DND-41 (cell line): ENCODE data around the gene LIMS1.

Experiments
- ATAC-seq: fragments of 200-7000 bp; cut with Tn5 transposase; 3 replicates; pipeline ENCODE4 v1.9.1; 2021; ENCODE audit warnings: low read depth; ENCODE audit not compliant: insufficient read depth
- DNase-seq: peaks from one replicate; pipeline ENCODE4 v3.0.0-alpha.2; 2020
- H2AFZ ChIP-seq: 2 replicates; pipeline ENCODE4 v1.6.0; 2012; ENCODE audit warnings: low read depth, low read length
- H3K27ac ChIP-seq: 2 replicates; pipeline ENCODE4 v1.5.1; 2012; ENCODE audit warnings: low read length, inconsistent platforms
- H3K27me3 ChIP-seq: fragments of 200-600 bp; sonication (generic); 2 replicates; pipeline ENCODE4 v1.6.0; 2012; ENCODE audit warnings: low read length, mild to moderate bottlenecking, inconsistent platforms; ENCODE audit not compliant: insufficient read depth, poor library complexity
- H3K36me3 ChIP-seq: 2 replicates; pipeline ENCODE4 v1.5.1; 2012; ENCODE audit warnings: low read length, inconsistent platforms; ENCODE audit not compliant: insufficient read depth
- H3K4me1 ChIP-seq: 2 replicates; pipeline ENCODE4 v1.5.1; 2012; ENCODE audit warnings: mild to moderate bottlenecking, low read length; ENCODE audit not compliant: insufficient read depth
- H3K4me2 ChIP-seq: 2 replicates; pipeline ENCODE4 v1.6.0; 2012; ENCODE audit warnings: mild to moderate bottlenecking, moderate library complexity, low read length, inconsistent platforms; ENCODE audit not compliant: insufficient read depth
- H3K4me3 ChIP-seq, 2 experiments: fragments of 200-600 bp in 1 of 2; shearing (Covaris generic) in 1 of 2; 2 replicates each; pipeline ENCODE4 v1.5.1; 2012 to 2016; ENCODE audit warnings: inconsistent platforms in 2 of 2, low read length in 2 of 2, mild to moderate bottlenecking in 2 of 2, low read depth in 1 of 2, moderate library complexity in 1 of 2
- H3K79me2 ChIP-seq: 2 replicates; pipeline ENCODE4 v1.6.0; 2012; ENCODE audit warnings: low read length, inconsistent platforms; ENCODE audit not compliant: insufficient read depth
- H3K9ac ChIP-seq: 2 replicates; pipeline ENCODE4 v1.6.0; 2012; ENCODE audit warnings: low read depth, mild to moderate bottlenecking, inconsistent platforms, low read length, moderate library complexity
- H3K9me3 ChIP-seq: 2 replicates; pipeline ENCODE4 v1.5.1; 2012; ENCODE audit warnings: low read length, moderate library complexity, mild to moderate bottlenecking, inconsistent platforms; ENCODE audit not compliant: insufficient read depth, severe bottlenecking
- H4K20me1 ChIP-seq: 2 replicates; pipeline ENCODE4 v1.6.0; 2012; ENCODE audit warnings: low read length; ENCODE audit not compliant: insufficient read depth
- EZH2 ChIP-seq: IDR thresholded peaks from 3 replicates; pipeline ENCODE4 v1.6.1; 2012; ENCODE audit warnings: borderline replicate concordance, low read depth, mild to moderate bottlenecking, moderate library complexity, low read length, inconsistent platforms; ENCODE audit not compliant: severe bottlenecking
- TF ChIP-seq, protein P1 (sequence below): IDR thresholded peaks from 2 replicates; pipeline ENCODE4 v1.5.1; 2012; ENCODE audit warnings: borderline replicate concordance, low read length, moderate library complexity, mild to moderate bottlenecking; ENCODE audit not compliant: poor library complexity, severe bottlenecking; ENCODE audit errors: extremely low read depth

The LIMS1 gene

DNA sequence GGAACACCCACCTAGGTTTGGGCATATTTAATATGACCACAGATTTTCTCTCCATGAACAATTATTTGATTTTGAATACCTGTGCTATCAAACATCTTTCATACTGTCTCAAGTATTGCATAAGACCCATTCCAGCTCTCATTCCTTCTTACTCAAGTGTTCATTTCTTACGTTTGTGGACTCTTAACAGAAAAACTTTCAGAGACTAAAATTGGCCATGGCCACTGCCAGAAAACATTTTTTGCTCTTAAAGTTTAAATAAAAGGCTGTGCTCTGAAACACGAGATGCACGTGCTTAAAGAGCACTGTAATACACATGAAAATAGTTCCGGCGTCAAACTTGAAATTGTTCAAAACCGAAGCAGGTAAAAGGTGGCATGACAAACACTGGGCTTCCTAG is 89.3 kb downstream of the LIMS1 start:
- Histone ChIP-seq H3K9ac (no peak overlapping the region), H3K27me3 (no peaks in the 10 kb centered on the region), H4K20me1 (peaks cover 9% of the 10 kb centered on the region; the same call in 1 of the 2 replicates), H3K4me1 (peaks cover 25% of the 10 kb centered on the region), H3K36me3 (no peaks in the 10 kb centered on the region), H3K4me3 (no peak overlapping the region), H2AFZ (no peak overlapping the region), H3K9me3 (no peaks in the 10 kb centered on the region), H3K4me2 (no peak overlapping the region), H3K27ac (no peak overlapping the region), H3K79me2 (peaks cover 4% of the 10 kb centered on the region; the same call in 1 of the 2 replicates)
- ATAC-seq: no peak
- no peak for DNase-seq
- TF ChIP-seq EZH2: no peak
- TF ChIP-seq, protein P1, sequence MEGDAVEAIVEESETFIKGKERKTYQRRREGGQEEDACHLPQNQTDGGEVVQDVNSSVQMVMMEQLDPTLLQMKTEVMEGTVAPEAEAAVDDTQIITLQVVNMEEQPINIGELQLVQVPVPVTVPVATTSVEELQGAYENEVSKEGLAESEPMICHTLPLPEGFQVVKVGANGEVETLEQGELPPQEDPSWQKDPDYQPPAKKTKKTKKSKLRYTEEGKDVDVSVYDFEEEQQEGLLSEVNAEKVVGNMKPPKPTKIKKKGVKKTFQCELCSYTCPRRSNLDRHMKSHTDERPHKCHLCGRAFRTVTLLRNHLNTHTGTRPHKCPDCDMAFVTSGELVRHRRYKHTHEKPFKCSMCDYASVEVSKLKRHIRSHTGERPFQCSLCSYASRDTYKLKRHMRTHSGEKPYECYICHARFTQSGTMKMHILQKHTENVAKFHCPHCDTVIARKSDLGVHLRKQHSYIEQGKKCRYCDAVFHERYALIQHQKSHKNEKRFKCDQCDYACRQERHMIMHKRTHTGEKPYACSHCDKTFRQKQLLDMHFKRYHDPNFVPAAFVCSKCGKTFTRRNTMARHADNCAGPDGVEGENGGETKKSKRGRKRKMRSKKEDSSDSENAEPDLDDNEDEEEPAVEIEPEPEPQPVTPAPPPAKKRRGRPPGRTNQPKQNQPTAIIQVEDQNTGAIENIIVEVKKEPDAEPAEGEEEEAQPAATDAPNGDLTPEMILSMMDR: no peak

DNA sequence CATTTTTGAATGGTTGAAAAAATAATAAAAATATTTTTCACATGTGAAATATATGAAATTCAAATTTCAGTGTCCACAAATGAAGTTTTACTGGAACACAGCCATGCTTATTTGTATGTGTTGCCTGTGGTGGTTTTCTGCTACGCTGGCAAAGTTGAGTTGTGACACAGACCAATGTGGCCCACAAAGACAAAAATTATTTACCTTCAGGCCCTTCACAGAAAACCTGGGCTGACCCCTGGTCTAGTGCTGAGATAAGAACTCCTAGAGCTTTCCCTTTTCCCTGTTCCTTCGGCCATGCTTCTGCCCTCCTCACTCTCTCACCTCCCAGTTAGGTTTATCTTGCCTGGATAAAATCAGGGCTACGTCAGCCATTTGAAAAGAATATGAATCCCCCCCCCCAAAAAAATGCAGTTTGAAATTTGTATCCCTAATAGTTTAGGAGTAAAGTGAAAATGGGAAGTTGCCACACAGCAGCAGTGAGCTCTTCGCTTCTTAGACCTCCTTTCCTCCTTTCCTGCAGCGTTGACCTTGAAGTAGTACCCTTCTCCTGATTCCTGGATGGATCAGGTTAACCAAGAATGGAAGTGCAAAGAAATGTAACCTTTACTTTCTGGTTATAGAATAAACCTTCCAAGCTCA is 91.0 kb downstream of the LIMS1 start:
- no peak for ATAC-seq
- no peak for DNase-seq
- no peak overlapping the region for H3K4me3 ChIP-seq
- H3K9ac ChIP-seq: no peak overlapping the region
- peaks cover 17% of the 10 kb centered on the region for H3K4me1 ChIP-seq
- no peak overlapping the region for H2AFZ ChIP-seq
- H3K36me3 ChIP-seq: no peaks in the 10 kb centered on the region
- TF ChIP-seq, protein P1: no peak
- H3K27ac ChIP-seq: no peak overlapping the region
- no peaks in the 10 kb centered on the region for H3K27me3 ChIP-seq
- peaks cover 9% of the 10 kb centered on the region; the same call in 1 of the 2 replicates for H3K79me2 ChIP-seq
- no peaks in the 10 kb centered on the region for H3K9me3 ChIP-seq
- no peak overlapping the region for H3K4me2 ChIP-seq
- peaks cover 13% of the 10 kb centered on the region; the same call in 1 of the 2 replicates for H4K20me1 ChIP-seq

DNA sequence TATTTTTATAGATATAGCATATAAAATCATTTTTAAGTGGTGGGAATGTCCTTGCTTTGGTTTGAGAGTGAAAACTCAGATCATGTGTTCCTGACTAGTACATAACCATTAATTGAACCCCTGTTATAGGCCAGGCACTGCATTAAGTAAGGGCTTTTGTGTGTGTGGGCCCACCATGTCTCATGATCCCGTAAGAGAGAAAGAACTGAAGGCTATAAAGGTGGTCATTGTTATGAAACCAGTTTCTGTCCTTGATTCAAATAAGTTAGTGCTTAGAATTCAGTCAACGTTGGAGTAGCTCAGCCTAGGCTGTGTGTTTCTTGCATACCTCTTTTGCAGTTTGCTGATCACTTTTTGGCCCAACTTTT is 91.5 kb downstream of the LIMS1 start:
- no peaks in the 10 kb centered on the region for H3K9me3 ChIP-seq
- H3K79me2 ChIP-seq: peaks cover 7% of the 10 kb centered on the region; the same call in 1 of the 2 replicates
- no peaks in the 10 kb centered on the region for H3K36me3 ChIP-seq
- ATAC-seq (no peak), DNase-seq (no peak)
- H4K20me1 ChIP-seq: peaks cover 13% of the 10 kb centered on the region; the same call in 1 of the 2 replicates
- no peaks in the 10 kb centered on the region for H3K27me3 ChIP-seq
- no peak for TF ChIP-seq EZH2
- TF ChIP-seq, protein P1: no peak
- no peak overlapping the region for H3K4me3 ChIP-seq
- no peak overlapping the region for H3K27ac ChIP-seq
- H3K9ac ChIP-seq: no peak overlapping the region
- no peak overlapping the region for H2AFZ ChIP-seq
- peaks cover 12% of the 10 kb centered on the region for H3K4me1 ChIP-seq
- no peak overlapping the region for H3K4me2 ChIP-seq
